GM12873 (cell line): ENCODE results near the gene ABAT.

Source experiments
- CTCF ChIP-seq: IDR thresholded peaks from 2 replicates; pipeline ENCODE4 v1.5.1; 2012; ENCODE audit warnings: low read depth, mild to moderate bottlenecking, moderate library complexity, low read length, control low read depth; ENCODE audit not compliant: insufficient read depth; ENCODE audit errors: missing control alignments

Gene ABAT

GRCh38 chr16:8797364-8798173 is 123.2 kb downstream of the ABAT start, which contains the start of the genes PMM2 and TMEM186:
TSS of gene PMM2 (plus strand) at chr16:8797839. CDS start at chr16:8797883, 44 bp downstream.
TSS of gene TMEM186 (minus strand) at chr16:8797639. CDS start at chr16:8797614, 25 bp downstream.
- no peak for TF ChIP-seq CTCF

- no peak for TF ChIP-seq CTCF
Measured at GRCh38 chr16:8798174-8798527, 123.7 kb downstream of the ABAT start.

- no peak for TF ChIP-seq CTCF
Measured at GRCh38 chr16:8798535-8799157, 124.2 kb downstream of the ABAT start.

- no peak for TF ChIP-seq CTCF
Measured at GRCh38 chr16:8801701-8802100, 127.3 kb downstream of the ABAT start.

GRCh38 chr16:8804313-8804712 is 129.9 kb downstream of the ABAT start:
- TF ChIP-seq CTCF, result no peak

- no peak for TF ChIP-seq CTCF
Measured at GRCh38 chr16:8806272-8806983, 132.0 kb downstream of the ABAT start.

- no peak for TF ChIP-seq CTCF
Measured at GRCh38 chr16:8807189-8807588, 132.8 kb downstream of the ABAT start.
